GM12875 (cell line): ENCODE data around the gene DNAJC16.
A peak's percentile ranks its signal among the peaks of the same experiment; 100 is the strongest.

Experiments used
- H3K4me3 ChIP-seq: one replicate; pipeline ENCODE4 v1.5.1; 2011; ENCODE audit warnings: low read depth, low read length, control low read depth
- TF ChIP-seq, protein P1 (sequence below): IDR thresholded peaks from 2 replicates; pipeline ENCODE4 v1.5.1; 2011; ENCODE audit warnings: low read depth, mild to moderate bottlenecking, control low read depth, inconsistent platforms, low read length, moderate library complexity, borderline replicate concordance; ENCODE audit not compliant: insufficient read depth

DNAJC16 gene

GRCh38 chr1:15500184-15501178 lies 26.2 kb upstream of the DNAJC16 start:
- TF ChIP-seq, protein P1, sequence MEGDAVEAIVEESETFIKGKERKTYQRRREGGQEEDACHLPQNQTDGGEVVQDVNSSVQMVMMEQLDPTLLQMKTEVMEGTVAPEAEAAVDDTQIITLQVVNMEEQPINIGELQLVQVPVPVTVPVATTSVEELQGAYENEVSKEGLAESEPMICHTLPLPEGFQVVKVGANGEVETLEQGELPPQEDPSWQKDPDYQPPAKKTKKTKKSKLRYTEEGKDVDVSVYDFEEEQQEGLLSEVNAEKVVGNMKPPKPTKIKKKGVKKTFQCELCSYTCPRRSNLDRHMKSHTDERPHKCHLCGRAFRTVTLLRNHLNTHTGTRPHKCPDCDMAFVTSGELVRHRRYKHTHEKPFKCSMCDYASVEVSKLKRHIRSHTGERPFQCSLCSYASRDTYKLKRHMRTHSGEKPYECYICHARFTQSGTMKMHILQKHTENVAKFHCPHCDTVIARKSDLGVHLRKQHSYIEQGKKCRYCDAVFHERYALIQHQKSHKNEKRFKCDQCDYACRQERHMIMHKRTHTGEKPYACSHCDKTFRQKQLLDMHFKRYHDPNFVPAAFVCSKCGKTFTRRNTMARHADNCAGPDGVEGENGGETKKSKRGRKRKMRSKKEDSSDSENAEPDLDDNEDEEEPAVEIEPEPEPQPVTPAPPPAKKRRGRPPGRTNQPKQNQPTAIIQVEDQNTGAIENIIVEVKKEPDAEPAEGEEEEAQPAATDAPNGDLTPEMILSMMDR, result no peak

GRCh38 chr1:15501208-15502032 lies 25.2 kb upstream of the DNAJC16 start:
- no peak overlapping the region for H3K4me3 ChIP-seq
- TF ChIP-seq, protein P1, result peak; percentile 73

More at GRCh38 chr1:15500184-15501178, 26.2 kb upstream of the DNAJC16 start:
- H3K4me3 ChIP-seq, result no peak overlapping the region

DNA sequence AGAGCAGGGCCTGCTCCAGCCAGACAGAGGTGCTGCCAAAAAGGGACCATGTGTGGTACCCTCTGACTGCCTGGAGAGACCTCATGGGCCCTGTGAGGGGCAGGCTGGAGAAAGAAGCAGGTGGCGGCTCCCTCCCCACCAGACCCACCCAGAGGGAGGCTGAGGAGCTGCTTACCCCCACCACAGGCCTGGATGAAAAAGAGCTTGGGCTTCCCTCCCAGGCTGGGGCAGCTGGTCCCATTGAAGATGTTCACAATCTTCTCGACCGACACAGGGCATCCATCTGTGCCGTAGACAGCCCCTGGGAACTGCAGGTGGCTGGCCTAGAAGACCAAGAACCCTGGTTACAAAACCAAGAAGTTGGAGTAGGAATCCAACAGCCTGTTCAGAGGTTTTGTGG lies 22.2 kb upstream of the DNAJC16 start:
- H3K4me3 ChIP-seq, result no peak overlapping the region
- TF ChIP-seq, protein P1, result no peak

DNA sequence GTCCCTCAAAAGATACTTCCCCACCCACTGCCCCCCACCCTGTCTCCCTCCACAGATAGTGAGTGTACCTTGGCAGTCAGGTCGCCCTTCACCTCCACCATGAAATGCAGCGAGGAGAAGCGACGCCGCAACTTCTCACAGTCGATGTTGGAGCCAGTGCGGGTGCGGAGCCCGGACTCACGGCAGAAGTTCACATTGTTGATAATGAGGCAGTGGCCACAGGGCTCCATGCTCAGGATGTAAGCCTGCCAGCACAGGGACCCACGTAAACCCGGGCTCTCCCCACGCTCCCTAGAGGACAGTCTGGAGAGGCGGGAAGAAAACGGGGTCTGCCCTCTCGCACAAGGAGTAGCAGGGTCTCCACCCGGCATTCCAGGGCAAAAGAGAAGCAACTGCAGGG lies 19.8 kb upstream of the DNAJC16 start:
- no peak overlapping the region for H3K4me3 ChIP-seq
- TF ChIP-seq, protein P1, result no peak

DNA sequence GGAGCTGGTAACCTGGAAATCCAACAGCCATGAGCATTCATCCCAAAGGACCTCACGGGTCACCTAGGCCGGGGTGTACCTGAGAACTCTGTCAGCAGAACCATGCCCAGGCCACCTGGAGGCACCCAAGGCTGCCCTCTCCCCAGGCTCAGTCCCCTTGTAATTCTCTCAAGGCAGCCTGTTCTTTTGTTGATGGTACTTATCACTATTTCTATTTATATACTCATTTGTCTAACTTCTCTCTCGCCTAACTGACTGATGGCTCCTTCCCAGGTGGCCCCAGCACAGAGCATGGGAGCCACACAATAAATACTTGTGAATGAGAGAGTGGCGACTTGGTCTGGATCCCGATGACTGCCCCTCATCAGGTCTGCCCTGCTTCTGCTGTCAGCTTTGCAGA lies 19.4 kb upstream of the DNAJC16 start:
- TF ChIP-seq, protein P1, result no peak
- H3K4me3 ChIP-seq, result no peak overlapping the region

GRCh38 chr1:15508700-15509487 lies 17.8 kb upstream of the DNAJC16 start:
- no peak overlapping the region for H3K4me3 ChIP-seq

More at GRCh38 chr1:15508700-15509487, 17.8 kb upstream of the DNAJC16 start:
- TF ChIP-seq, protein P1, result no peak
